ENCODE data around the gene CAPRIN1.
A peak's percentile ranks its signal among the peaks of the same experiment; 100 is the strongest.
"Not testable (repeated sequence)": the region's sequence is repeated elsewhere in the genome, so short reads cannot be mapped to it uniquely, and the experiment has no call there.

The CAPRIN1 gene

GRCh38 chr11:34053161-34053686 lies 1.7 kb downstream of the CAPRIN1 start:
- no peaks in the 10 kb centered on the region for H3K9me3 ChIP-seq (ENCODE audit: severe bottlenecking)
- H3K4me3 ChIP-seq (ENCODE audit: severe bottlenecking), result peak overlapping the region; percentile 84
- ATAC-seq (ENCODE audit: low read depth), result peak; percentile 50
- DNase-seq (ENCODE audit: low spot score), result peak; percentile 76
- peaks cover 30% of the 10 kb centered on the region for H3K4me1 ChIP-seq (ENCODE audit: insufficient read depth, poor library complexity, severe bottlenecking)
- H3K36me3 ChIP-seq (ENCODE audit: low read depth), result peaks cover 58% of the 10 kb centered on the region
- peak overlapping the region; percentile 91 for H3K27ac ChIP-seq (ENCODE audit: poor library complexity, severe bottlenecking)
- no peaks in the 10 kb centered on the region for H3K27me3 ChIP-seq (ENCODE audit: insufficient read depth, poor library complexity, severe bottlenecking)
- TF ChIP-seq, protein P1, sequence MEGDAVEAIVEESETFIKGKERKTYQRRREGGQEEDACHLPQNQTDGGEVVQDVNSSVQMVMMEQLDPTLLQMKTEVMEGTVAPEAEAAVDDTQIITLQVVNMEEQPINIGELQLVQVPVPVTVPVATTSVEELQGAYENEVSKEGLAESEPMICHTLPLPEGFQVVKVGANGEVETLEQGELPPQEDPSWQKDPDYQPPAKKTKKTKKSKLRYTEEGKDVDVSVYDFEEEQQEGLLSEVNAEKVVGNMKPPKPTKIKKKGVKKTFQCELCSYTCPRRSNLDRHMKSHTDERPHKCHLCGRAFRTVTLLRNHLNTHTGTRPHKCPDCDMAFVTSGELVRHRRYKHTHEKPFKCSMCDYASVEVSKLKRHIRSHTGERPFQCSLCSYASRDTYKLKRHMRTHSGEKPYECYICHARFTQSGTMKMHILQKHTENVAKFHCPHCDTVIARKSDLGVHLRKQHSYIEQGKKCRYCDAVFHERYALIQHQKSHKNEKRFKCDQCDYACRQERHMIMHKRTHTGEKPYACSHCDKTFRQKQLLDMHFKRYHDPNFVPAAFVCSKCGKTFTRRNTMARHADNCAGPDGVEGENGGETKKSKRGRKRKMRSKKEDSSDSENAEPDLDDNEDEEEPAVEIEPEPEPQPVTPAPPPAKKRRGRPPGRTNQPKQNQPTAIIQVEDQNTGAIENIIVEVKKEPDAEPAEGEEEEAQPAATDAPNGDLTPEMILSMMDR (IDR thresholded peaks at IDR 0.05; ENCODE audit: poor library complexity, severe bottlenecking), result no peak

DNA sequence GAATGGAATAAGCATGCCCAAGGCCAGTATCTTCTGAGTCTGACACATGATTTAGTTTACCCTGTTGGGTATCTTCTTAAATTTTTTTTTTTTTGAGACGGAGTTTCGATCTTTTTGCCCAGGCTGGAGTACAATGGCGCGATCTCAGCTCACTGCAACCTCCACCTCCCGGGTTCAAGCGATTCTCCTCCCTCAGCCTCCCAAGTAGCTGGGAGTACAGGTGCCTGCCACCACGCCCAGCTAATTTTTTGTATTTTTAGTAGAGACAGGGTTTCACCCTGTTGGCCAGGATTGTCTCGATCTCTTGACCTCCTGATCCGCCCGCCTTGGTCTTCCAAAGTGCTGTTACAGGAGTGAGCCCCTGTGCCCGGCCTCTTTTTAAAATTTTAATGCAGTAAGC lies 2.8 kb downstream of the CAPRIN1 start:
- H3K27ac ChIP-seq (ENCODE audit: poor library complexity, severe bottlenecking); DNase-seq (ENCODE audit: low spot score); ATAC-seq (ENCODE audit: low read depth); H3K27me3 ChIP-seq (ENCODE audit: insufficient read depth, poor library complexity, severe bottlenecking); H3K9me3 ChIP-seq (ENCODE audit: severe bottlenecking): not testable (repeated sequence)
- H3K36me3 ChIP-seq (ENCODE audit: low read depth), result peaks cover 70% of the 10 kb centered on the region
- peaks cover 30% of the 10 kb centered on the region for H3K4me1 ChIP-seq (ENCODE audit: insufficient read depth, poor library complexity, severe bottlenecking)
- peak overlapping the region; percentile 84 for H3K4me3 ChIP-seq (ENCODE audit: severe bottlenecking)

GRCh38 chr11:34055218-34056000 lies 3.9 kb downstream of the CAPRIN1 start:
- H3K9me3 ChIP-seq (ENCODE audit: severe bottlenecking), result no peaks in the 10 kb centered on the region
- TF ChIP-seq, protein P1 (IDR thresholded peaks at IDR 0.05; ENCODE audit: poor library complexity, severe bottlenecking), result no peak
- no peak overlapping the region for H3K4me3 ChIP-seq (ENCODE audit: severe bottlenecking)
- no peak overlapping the region for H3K27ac ChIP-seq (ENCODE audit: poor library complexity, severe bottlenecking)
- no peak for ATAC-seq (ENCODE audit: low read depth)
- no peaks in the 10 kb centered on the region for H3K27me3 ChIP-seq (ENCODE audit: insufficient read depth, poor library complexity, severe bottlenecking)
- DNase-seq (ENCODE audit: low spot score), result no peak
- peaks cover 77% of the 10 kb centered on the region for H3K36me3 ChIP-seq (ENCODE audit: low read depth)
- peaks cover 29% of the 10 kb centered on the region for H3K4me1 ChIP-seq (ENCODE audit: insufficient read depth, poor library complexity, severe bottlenecking)

DNA sequence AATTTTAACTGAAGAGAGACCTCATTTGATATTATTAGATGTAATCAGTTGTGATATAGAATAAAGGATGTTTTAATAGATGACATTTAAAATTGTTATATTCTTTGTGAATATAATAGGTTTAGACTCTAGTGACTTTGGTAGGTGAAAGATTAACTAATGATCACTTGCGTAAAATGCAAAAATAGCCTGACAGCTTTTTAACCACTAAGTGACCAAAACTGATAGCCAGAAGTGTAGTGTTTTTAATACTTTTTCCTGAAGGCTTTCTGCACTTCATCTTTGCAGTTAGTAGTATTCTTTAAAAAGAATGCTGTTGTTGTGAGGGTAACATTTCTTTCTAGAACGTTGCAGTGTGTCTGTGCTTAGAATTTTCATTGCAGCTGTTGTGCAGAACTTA lies 5.1 kb downstream of the CAPRIN1 start:
- Histone ChIP-seq H3K9me3 (ENCODE audit: severe bottlenecking) (no peaks in the 10 kb centered on the region), H3K27ac (ENCODE audit: poor library complexity, severe bottlenecking) (no peak overlapping the region), H3K36me3 (ENCODE audit: low read depth) (peaks cover 87% of the 10 kb centered on the region), H3K27me3 (ENCODE audit: insufficient read depth, poor library complexity, severe bottlenecking) (no peaks in the 10 kb centered on the region), H3K4me3 (ENCODE audit: severe bottlenecking) (no peak overlapping the region), H3K4me1 (ENCODE audit: insufficient read depth, poor library complexity, severe bottlenecking) (peaks cover 23% of the 10 kb centered on the region)
- TF ChIP-seq, protein P1 (IDR thresholded peaks at IDR 0.05; ENCODE audit: poor library complexity, severe bottlenecking), result no peak
- ATAC-seq (ENCODE audit: low read depth), result no peak
- no peak for DNase-seq (ENCODE audit: low spot score)

DNA sequence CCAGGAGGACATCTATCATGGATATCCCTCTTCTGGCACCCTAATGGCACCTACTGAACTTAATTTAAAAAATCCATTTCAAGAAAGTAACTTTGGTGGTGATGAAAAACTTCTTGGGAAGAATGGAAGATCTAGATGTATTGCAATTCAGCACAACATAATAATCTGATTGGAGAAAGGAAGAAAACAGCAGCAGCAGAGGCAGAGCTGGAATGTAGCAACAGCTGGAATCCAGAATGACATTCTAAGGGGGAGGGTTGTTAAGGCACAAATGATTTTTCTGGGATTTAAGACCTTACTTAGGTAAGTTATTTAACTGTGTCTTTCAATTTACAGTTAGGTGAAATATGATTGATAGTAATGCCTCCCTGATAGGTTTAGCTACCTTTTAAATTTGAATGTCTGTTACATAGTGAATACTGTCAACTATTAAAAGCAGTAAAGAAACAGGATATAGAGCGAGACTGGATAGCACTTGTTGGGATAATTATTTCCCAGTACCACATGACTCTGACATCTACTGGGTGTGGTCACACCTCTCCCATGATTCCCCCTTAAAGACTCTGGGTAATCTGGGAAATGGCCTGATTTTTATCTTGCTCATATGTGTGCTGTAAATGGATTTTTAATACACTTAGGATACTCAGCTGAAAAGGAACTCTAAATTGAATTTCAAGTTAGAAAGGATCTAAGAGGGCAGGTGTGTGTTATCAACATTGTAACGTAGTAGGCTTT lies 11.7 kb downstream of the CAPRIN1 start:
- Histone ChIP-seq H3K36me3 (ENCODE audit: low read depth) (peaks cover 72% of the 10 kb centered on the region), H3K27me3 (ENCODE audit: insufficient read depth, poor library complexity, severe bottlenecking) (no peaks in the 10 kb centered on the region), H3K4me1 (ENCODE audit: insufficient read depth, poor library complexity, severe bottlenecking) (peaks cover 6% of the 10 kb centered on the region), H3K27ac (ENCODE audit: poor library complexity, severe bottlenecking) (no peak overlapping the region), H3K4me3 (ENCODE audit: severe bottlenecking) (no peak overlapping the region), H3K9me3 (ENCODE audit: severe bottlenecking) (no peaks in the 10 kb centered on the region)
- TF ChIP-seq, protein P1 (IDR thresholded peaks at IDR 0.05; ENCODE audit: poor library complexity, severe bottlenecking), result no peak
- DNase-seq (ENCODE audit: low spot score), result no peak
- ATAC-seq (ENCODE audit: low read depth), result no peak

All from RWPE2 (cell line).